D721Med (cell line): ENCODE results near the gene SHMT2.

Source experiments
- DNase-seq: peaks from one replicate; pipeline ENCODE4 v3.0.0; 2011; ENCODE audit warnings: low spot score; ENCODE audit not compliant: insufficient read length
- FAIRE-seq: peaks from 2 replicates; lab custom pipeline; 2011; peaks lifted over from hg19 to GRCh38; lab: Jason Lieb, UNC
- TF ChIP-seq, protein P1 (sequence below): IDR thresholded peaks from 2 replicates; pipeline ENCODE4 v1.5.1; 2012; ENCODE audit warnings: mild to moderate bottlenecking, control low read depth; ENCODE audit not compliant: insufficient read depth; ENCODE audit errors: missing control alignments

Gene SHMT2

DNA sequence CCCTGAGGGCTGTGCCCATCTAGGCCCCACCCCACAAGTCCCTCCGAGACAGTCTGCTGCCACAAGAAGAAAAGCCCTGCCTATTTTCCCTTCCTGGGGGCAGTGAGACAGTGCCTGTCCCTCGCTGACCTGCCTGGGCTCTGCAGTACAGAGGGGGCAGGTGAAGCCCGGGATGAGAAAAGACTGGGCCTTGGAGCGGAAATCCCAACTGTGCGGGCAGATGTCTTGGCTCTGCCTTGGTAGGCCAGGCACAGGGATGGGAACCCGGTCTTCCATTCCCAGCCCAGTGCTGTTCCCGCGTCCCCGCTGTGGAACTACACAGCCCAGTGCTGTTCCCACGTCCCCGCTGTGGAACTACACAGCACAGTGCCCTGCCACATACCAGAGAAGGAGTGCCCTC, 25.7 kb upstream of the SHMT2 start:
- DNase-seq (no peak), FAIRE-seq (no peak)
- TF ChIP-seq, protein P1, sequence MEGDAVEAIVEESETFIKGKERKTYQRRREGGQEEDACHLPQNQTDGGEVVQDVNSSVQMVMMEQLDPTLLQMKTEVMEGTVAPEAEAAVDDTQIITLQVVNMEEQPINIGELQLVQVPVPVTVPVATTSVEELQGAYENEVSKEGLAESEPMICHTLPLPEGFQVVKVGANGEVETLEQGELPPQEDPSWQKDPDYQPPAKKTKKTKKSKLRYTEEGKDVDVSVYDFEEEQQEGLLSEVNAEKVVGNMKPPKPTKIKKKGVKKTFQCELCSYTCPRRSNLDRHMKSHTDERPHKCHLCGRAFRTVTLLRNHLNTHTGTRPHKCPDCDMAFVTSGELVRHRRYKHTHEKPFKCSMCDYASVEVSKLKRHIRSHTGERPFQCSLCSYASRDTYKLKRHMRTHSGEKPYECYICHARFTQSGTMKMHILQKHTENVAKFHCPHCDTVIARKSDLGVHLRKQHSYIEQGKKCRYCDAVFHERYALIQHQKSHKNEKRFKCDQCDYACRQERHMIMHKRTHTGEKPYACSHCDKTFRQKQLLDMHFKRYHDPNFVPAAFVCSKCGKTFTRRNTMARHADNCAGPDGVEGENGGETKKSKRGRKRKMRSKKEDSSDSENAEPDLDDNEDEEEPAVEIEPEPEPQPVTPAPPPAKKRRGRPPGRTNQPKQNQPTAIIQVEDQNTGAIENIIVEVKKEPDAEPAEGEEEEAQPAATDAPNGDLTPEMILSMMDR, result no peak

DNA sequence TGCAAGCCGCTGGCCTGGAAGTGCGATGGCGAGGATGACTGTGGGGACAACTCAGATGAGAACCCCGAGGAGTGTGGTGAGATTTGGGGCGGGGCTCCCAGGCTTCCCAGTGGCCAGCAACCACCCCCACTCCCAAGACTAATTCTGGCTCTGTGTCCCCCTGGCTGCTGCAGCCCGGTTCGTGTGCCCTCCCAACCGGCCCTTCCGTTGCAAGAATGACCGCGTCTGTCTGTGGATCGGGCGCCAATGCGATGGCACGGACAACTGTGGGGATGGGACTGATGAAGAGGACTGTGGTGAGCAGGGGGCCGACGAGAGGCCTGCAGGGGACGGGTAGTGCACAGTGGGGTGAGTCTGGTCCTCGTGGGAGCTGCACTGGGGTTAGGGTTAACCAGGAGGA, 25.1 kb upstream of the SHMT2 start:
- TF ChIP-seq, protein P1, result no peak
- no peak for FAIRE-seq
- no peak for DNase-seq

DNA sequence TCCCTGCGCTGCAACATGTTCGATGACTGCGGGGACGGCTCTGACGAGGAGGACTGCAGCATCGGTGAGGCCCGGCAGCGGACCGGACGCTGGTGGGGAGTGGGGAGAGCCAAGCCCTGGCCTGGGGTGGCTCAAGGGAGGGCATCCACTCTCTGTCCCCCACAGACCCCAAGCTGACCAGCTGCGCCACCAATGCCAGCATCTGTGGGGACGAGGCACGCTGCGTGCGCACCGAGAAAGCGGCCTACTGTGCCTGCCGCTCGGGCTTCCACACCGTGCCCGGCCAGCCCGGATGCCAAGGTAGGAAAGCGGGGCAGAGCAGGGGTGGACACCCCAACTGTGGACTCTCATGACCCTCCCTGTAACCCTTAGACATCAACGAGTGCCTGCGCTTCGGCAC, 24.3 kb upstream of the SHMT2 start:
- FAIRE-seq (no peak), DNase-seq (no peak)
- TF ChIP-seq, protein P1, result no peak

DNA sequence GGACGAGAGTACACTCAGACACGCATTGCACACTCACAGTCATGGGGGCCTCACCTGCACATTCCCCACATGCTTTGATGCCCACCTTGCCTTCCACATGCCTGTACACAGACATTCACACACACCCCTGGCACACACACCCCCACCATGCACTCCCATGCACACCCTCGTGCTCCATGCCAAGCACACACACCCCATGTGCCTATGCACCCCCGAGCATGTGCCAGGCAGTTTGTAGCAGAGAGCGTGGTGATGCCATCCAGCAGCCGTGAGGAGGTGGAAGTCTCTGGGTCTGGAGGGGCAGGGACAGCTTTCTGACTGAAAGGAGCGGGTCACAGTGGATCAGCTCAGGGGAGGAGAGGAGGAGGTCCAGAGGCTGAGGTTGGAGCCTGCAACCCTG, 23.6 kb upstream of the SHMT2 start:
- TF ChIP-seq, protein P1, result no peak
- DNase-seq (no peak), FAIRE-seq (no peak)

DNA sequence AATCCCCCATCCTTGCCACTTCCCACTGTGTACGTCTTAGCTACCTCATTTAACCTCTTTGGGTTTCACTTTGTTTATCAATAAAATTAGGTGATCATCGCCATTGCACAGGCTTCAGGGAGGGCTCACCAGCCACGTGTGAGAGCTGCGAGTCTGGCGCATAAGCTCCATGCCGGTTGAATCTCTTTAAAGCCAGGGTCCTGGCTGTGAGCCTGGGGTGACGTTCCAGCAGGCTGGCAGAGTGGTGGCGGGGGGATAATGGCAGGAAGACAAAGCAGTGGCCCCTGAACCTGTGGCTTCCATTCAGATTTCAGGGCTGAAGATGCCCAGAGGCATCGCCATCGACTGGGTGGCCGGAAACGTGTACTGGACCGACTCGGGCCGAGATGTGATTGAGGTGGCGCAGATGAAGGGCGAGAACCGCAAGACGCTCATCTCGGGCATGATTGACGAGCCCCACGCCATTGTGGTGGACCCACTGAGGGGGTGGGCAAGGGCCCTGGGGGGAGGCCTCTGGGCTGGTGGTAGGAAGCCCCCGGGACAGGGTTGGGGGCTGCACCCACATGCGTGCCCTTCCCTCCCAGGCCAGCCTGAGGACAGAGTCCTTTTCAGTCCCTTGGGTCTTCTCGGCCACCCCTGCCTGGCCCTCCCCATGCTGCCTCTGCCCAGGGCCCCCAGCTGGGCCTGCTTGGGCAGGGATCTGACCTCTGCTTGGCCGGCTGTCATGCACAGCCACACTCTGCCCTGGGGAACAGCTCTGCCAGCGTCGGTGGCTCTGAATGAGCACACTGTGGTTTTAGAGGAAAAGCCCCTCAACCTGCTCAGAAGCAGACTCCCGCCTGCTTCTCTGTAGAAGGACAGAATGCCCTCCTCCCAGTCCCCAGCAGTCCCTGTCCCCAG, 21.5 kb upstream of the SHMT2 start:
- FAIRE-seq (no peak), DNase-seq (no peak)
- TF ChIP-seq, protein P1, result no peak

DNA sequence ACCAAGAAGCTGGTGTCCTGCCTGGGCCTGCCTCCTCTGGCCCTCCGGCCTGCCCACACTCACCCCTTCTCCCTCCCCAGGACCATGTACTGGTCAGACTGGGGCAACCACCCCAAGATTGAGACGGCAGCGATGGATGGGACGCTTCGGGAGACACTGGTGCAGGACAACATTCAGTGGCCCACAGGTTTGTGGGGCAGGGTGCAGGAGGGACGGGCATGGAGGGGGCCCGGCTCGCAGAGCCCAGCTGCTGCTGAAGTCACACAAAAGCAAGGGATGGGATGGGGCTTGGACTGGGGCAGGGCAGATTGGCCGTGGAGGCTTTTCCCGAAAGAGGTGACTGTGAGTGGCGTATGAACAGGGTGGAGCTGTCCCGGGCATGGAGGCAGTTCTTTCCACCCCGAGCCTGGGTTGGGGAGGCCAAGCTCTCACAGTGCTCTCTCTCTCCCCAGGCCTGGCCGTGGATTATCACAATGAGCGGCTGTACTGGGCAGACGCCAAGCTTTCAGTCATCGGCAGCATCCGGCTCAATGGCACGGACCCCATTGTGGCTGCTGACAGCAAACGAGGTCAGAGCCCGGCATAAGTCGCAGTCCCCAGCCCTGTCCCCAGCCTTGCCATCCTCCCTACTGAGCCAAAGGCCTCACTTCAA, 20.8 kb upstream of the SHMT2 start:
- TF ChIP-seq, protein P1, result no peak
- FAIRE-seq, result no peak

DNA sequence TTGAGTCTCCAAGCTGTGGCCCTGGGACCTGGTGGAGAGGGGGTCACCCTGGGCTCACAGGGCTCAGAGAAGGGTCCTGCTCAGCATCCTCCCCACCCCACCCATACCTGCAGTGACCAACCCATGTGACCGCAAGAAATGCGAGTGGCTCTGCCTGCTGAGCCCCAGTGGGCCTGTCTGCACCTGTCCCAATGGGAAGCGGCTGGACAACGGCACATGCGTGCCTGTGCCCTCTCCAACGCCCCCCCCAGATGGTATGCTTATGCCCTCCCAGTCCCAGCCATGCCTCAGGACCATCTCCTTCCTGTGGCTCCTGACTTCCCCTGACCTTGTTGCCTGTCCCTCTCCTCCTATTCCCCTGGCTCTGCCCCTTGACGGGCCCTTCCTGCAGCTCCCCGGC, 19.6 kb upstream of the SHMT2 start:
- TF ChIP-seq, protein P1, result no peak
- FAIRE-seq (no peak), DNase-seq (no peak)

More for the DNA sequence above, 20.8 kb upstream of the SHMT2 start:
- no peak for DNase-seq
